ENCODE results near the gene ENDOV.
A peak's percentile ranks its signal among the peaks of the same experiment; 100 is the strongest.

Gene ENDOV

DNA sequence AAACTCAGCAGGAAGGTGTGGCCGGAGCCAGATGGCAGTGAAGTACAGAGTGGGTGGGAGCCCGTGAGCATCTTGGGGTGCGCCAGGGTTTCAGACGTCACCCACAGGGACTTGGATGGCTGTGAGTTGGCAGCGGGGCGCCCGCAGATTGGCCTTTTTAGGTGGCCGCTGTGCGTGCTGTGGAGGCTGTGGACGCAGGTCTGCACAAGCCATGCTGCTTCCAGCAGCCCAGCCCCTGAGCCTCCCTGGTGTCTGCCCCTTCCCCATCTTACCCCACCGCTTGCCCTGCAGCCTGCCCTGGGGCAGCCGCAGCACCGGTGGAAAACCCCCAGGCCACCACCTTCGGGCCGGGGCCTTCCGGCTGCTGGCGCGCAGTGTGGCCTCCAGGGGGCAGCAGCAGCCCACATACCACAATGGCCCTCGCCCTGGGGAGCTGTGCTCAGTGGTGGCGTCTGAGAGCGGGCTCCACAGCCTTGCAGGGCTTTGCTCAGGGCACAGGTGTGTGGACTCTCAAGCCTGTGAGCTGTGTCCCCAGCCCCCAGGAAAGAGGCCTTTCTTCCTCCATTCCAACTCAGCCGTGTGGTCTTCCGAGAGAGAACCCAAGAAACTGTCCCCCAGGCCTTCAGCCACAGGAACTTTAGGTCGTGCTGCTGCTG lies 11.8 kb downstream of the ENDOV start:
- peak; percentile 63 for DNase-seq (ENCODE audit: low read depth)
- TF ChIP-seq, protein P1, sequence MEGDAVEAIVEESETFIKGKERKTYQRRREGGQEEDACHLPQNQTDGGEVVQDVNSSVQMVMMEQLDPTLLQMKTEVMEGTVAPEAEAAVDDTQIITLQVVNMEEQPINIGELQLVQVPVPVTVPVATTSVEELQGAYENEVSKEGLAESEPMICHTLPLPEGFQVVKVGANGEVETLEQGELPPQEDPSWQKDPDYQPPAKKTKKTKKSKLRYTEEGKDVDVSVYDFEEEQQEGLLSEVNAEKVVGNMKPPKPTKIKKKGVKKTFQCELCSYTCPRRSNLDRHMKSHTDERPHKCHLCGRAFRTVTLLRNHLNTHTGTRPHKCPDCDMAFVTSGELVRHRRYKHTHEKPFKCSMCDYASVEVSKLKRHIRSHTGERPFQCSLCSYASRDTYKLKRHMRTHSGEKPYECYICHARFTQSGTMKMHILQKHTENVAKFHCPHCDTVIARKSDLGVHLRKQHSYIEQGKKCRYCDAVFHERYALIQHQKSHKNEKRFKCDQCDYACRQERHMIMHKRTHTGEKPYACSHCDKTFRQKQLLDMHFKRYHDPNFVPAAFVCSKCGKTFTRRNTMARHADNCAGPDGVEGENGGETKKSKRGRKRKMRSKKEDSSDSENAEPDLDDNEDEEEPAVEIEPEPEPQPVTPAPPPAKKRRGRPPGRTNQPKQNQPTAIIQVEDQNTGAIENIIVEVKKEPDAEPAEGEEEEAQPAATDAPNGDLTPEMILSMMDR (IDR thresholded peaks at IDR 0.05; ENCODE audit: low read length, missing control alignments), result peak; percentile 79
- H3K4me3 ChIP-seq (replicated peaks; ENCODE audit: low read depth, low read length), result no peak overlapping the region

DNA sequence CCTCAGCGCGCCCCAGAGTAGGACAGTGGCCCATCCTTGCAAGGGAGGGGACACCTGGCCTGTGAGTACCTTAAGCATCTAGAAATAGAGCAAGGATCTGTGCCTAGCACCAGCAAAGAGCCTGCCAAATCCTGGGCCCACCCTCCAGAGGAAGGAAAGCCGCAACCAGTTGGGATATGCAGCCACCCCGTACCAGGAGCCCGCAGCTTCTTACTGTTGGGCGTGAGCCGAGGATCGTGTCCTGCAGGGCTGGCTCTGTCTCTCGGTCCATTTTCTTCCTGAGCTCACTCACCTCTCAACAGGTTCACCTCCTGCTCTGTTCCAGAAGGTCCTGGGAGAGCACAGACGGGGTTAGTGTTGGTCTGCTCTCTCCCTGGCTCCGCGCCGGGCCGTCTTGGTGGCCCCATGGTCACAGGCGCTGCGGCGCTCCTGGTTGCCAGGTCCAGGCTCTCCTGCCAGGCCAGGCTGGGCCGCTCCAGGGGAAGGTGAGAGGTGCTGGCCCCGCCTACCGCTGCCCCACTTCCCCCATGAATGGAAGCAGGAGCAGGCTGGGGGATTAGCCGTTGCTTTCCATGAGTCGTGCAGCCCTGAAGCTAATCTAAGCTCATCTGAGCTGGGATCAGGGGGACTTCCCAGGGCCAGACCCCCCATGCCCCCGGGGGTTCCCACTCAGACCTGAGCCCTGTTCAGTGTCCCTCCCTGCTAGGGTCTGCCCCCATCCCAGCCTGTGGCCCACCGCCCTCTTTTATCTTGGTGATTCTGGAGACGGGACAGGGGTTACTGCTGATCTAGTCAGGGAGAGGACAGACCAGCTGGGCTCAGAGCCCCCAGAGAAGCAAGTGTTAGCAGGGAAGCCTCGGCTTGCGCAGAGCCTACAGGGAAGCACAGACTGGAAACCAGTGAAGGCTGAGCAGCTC lies 12.7 kb downstream of the ENDOV start:
- TF ChIP-seq, protein P1 (IDR thresholded peaks at IDR 0.05; ENCODE audit: low read length, missing control alignments), result no peak
- DNase-seq (ENCODE audit: low read depth), result no peak
- H3K4me3 ChIP-seq (replicated peaks; ENCODE audit: low read depth, low read length), result no peak overlapping the region

DNA sequence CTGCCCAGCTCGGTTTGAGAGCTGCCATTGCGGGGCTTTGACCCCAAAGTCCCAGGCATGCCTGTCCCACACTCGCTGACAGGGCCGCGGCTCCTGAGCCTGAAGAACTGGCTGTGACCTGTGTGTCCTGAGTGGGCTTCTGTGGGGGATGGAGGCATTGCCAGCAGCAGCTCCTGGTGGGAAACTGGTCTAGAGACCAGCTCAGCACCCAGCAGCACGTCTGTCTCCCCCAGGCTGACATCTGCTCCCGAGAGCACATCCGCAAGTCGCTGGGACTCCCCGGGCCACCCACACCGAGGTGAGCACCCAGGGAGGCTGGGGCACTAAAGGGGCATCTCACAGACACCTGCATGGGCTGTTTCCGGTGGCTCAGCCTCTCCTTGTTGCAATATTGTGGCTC lies 13.4 kb downstream of the ENDOV start:
- DNase-seq (ENCODE audit: low read depth), result no peak
- H3K4me3 ChIP-seq (replicated peaks; ENCODE audit: low read depth, low read length), result no peak overlapping the region
- TF ChIP-seq, protein P1 (IDR thresholded peaks at IDR 0.05; ENCODE audit: low read length, missing control alignments), result no peak

DNA sequence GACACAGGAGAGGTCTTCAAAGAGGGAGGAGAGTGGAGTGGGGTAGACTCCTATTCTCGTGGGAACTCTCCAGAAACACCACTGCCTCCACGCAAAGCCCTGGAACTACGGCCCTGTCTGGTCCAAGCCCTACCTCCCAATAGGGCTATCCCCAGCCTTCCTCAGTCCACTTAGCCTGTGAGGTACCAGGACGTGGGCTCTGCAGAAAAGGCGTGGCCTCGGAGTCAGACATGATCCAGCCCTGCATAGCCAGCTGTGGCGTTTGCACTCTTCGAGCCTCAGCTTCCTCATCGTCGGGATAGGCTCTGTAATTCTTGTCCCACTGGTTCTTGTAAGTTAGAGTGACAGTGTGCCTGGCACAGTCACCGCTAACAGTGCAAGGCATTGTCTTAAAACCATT lies 13.8 kb downstream of the ENDOV start:
- no peak overlapping the region for H3K4me3 ChIP-seq (replicated peaks; ENCODE audit: low read depth, low read length)
- DNase-seq (ENCODE audit: low read depth), result no peak
- TF ChIP-seq, protein P1 (IDR thresholded peaks at IDR 0.05; ENCODE audit: low read length, missing control alignments), result no peak

DNA sequence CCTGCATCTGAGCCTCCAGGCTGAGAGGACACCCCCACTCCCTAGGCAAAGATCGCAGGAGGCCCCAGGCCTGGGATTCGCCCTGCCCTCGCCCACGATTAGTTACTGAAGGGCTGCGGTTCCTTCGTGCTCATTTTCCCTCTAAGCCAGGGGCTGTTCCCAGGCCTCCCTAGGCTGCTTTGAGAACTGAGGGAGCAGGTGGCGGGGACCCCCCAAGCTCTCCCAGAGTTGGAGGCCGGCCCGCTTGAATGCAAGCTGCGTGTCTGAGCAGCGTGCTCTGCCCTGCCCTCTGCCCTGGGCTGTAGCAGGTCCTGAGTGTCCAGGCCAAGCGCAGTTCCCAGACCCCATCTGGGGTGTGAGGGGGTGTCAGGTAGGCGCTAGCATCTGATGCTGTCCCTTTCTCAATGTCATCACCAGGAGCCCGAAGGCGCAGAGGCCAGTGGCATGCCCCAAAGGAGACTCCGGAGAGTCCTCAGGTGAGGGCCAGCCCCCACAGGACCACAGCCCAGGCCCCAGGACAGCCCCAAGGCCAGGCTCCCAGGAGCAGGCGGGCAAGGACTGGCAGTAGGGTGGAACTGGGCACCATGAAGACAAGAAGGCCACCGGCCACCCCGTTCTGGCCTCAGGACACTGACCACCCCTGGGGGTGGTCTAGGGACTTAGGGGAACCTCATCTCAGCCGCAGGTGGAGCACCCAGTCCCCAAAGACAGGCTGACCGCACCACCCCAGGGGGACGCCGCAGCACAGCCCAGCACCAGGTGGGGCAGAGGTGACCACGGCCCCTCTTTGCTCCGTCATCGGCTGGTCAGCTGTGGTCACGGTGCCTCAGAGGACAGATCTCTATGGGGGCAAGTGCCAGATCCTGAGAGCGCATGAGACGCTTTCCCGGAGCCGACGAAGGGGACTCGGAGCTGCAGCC lies 14.6 kb downstream of the ENDOV start:
- TF ChIP-seq, protein P1 (IDR thresholded peaks at IDR 0.05; ENCODE audit: low read length, missing control alignments), result no peak
- no peak for DNase-seq (ENCODE audit: low read depth)
- H3K4me3 ChIP-seq (replicated peaks; ENCODE audit: low read depth, low read length), result no peak overlapping the region

DNA sequence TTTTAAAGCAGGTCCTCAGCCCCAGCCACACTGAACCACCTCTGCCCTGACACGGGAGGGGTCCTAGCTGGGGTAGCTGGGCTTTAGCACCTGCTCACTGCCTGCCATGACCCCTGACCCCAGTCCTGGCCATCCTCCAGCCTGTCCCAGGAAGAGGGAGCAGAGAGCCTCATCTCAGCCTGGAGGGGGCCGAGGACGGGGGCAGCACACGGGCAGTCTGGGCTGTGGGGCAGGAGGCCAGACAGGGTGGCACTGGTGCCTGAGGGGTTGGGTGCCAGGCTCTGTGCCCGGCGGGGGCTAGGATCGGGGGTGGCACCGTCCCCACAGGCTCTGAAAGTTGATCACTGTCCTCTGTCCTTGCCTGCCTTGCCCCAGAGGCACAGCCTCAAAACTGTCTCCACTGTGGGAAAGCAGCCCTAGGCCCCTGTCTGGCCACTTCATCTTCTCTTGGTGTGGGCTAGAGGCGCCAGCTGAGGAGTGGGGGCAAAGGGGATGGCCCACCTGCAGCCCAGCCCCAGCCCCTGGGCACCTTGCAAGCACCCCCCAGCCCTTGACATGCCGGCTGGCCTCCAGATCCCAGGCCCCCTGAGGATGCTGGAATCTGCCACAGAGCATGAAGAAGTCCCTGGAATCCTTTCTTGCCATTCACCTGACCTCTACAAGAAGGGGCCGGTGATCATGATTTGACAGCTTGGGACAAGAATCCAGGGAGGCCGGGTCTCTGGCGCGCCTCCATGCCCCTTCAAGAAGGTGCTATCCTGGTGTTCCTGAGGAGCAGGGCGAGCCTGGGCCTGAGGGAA lies 15.7 kb downstream of the ENDOV start:
- H3K4me3 ChIP-seq (replicated peaks; ENCODE audit: low read depth, low read length), result no peak overlapping the region
- TF ChIP-seq, protein P1 (IDR thresholded peaks at IDR 0.05; ENCODE audit: low read length, missing control alignments), result no peak
- no peak for DNase-seq (ENCODE audit: low read depth)

All from fibroblast of pulmonary artery (primary cell).